GM23338 (cell line): ENCODE data around the gene ITIH3. TPM values are rescaled to one million over a fixed set of nuclear protein-coding genes. Genes with fewer than 3 reads are reported as not detected.

Experiments used
- ATAC-seq: fragments of 200-7000 bp; cut with Tn5 transposase; 3 replicates; pipeline ENCODE4 v1.9.1; 2020
- DNase-seq: peaks from one replicate; pipeline ENCODE4 v3.0.0-alpha.2; 2015; ENCODE audit warnings: low spot score
- H2AFZ ChIP-seq: fragments of 200-600 bp; sonication (generic); 2 replicates; pipeline ENCODE4 v1.8.0; 2016; ENCODE audit warnings: antibody characterized with exemption, mild to moderate bottlenecking, moderate library complexity
- H3F3A ChIP-seq: fragments of 200-600 bp; sonication (generic); replicated peaks from 2 replicates; pipeline ENCODE4 v1.8.0; 2017; ENCODE audit warnings: antibody characterized with exemption, mixed run types, low read depth
- H3K27ac ChIP-seq: fragments of 200-600 bp; sonication (generic); 2 replicates; pipeline ENCODE4 v1.6.1; 2016; ENCODE audit warnings: low read depth
- H3K27me3 ChIP-seq: fragments of 200-600 bp; sonication (generic); 2 replicates; pipeline ENCODE4 v1.8.0; 2016; ENCODE audit warnings: mild to moderate bottlenecking, mixed run types, moderate library complexity; ENCODE audit not compliant: insufficient read depth
- H3K36me3 ChIP-seq: fragments of 200-600 bp; sonication (generic); 2 replicates; pipeline ENCODE4 v1.8.0; 2016; ENCODE audit warnings: mild to moderate bottlenecking; ENCODE audit not compliant: insufficient read depth
- H3K4me1 ChIP-seq: fragments of 200-600 bp; sonication (generic); 2 replicates; pipeline ENCODE4 v1.8.0; 2016; ENCODE audit warnings: mild to moderate bottlenecking, moderate library complexity; ENCODE audit not compliant: insufficient read depth
- H3K4me2 ChIP-seq: fragments of 200-600 bp; sonication (generic); 2 replicates; pipeline ENCODE4 v1.7.1; 2017; ENCODE audit warnings: mixed run types
- H3K4me3 ChIP-seq: fragments of 200-600 bp; sonication (generic); 2 replicates; pipeline ENCODE4 v1.6.1; 2016; ENCODE audit warnings: mixed run types
- H3K79me2 ChIP-seq: fragments of 200-600 bp; sonication (generic); replicated peaks from 2 replicates; pipeline ENCODE4 v1.8.0; 2017; ENCODE audit warnings: mild to moderate bottlenecking; ENCODE audit not compliant: insufficient read depth
- H3K9me2 ChIP-seq: fragments of 200-600 bp; sonication (generic); 2 replicates; pipeline ENCODE4 v1.8.0; 2017; ENCODE audit not compliant: insufficient read depth
- H4K20me1 ChIP-seq: fragments of 200-600 bp; sonication (generic); replicated peaks from 2 replicates; pipeline ENCODE4 v1.8.0; 2017; ENCODE audit warnings: mild to moderate bottlenecking; ENCODE audit not compliant: insufficient read depth
- H3K27ac Mint-ChIP-seq: 2 replicates; pipeline ENCODE4 v1.8.0; 2020; ENCODE audit warnings: inconsistent platforms, mild to moderate bottlenecking, moderate library complexity, mixed read lengths
- H3K27me3 Mint-ChIP-seq: 3 replicates; pipeline ENCODE4 v1.8.0; 2022; ENCODE audit warnings: low read depth, mild to moderate bottlenecking, moderate library complexity, mixed read lengths, inconsistent platforms; ENCODE audit not compliant: insufficient read depth, poor library complexity
- H3K36me3 Mint-ChIP-seq: 3 replicates; pipeline ENCODE4 v1.8.0; 2021; ENCODE audit warnings: low read depth, mild to moderate bottlenecking, inconsistent platforms, moderate library complexity, mixed read lengths
- H3K4me1 Mint-ChIP-seq: 3 replicates; pipeline ENCODE4 v1.8.0; 2020; ENCODE audit warnings: mild to moderate bottlenecking, inconsistent platforms, mixed read lengths
- H3K4me3 Mint-ChIP-seq: 3 replicates; pipeline ENCODE4 v1.8.0; 2021; ENCODE audit warnings: moderate library complexity, mild to moderate bottlenecking, inconsistent platforms, mixed read lengths
- H3K9me3 Mint-ChIP-seq: 3 replicates; pipeline ENCODE4 v1.8.0; 2020; ENCODE audit warnings: moderate library complexity, mild to moderate bottlenecking, inconsistent platforms, mixed read lengths
- CREB1 ChIP-seq: fragments of 250-450 bp; sonication (Bioruptor Pico); IDR thresholded peaks from 2 replicates; pipeline ENCODE4 v1.5.0; 2020; ENCODE audit warnings: low read depth, mild to moderate bottlenecking, moderate library complexity
- EZH2phosphoT487 ChIP-seq: fragments of 200-600 bp; sonication (generic); IDR thresholded peaks from one replicate; pipeline ENCODE4 v1.8.1; 2018; ENCODE audit warnings: antibody characterized with exemption; ENCODE audit not compliant: unreplicated experiment
- NANOG ChIP-seq: IDR thresholded peaks from 2 replicates; pipeline ENCODE4 v1.6.1; 2016; ENCODE audit warnings: antibody characterized with exemption, borderline replicate concordance
- ZNF331 ChIP-seq: fragments of 250-450 bp; sonication (Bioruptor Pico); IDR thresholded peaks from 2 replicates; pipeline ENCODE4 v1.5.0; 2020; ENCODE audit warnings: low read depth, mild to moderate bottlenecking, moderate library complexity
- polyA plus RNA-seq: library from polyadenylated mRNA; unstranded; fragments of >200 nt; fragmentation: Nextera tagmentation; extraction: Ambion mirVana; gene quantifications from 2 replicates; pipeline ENCODE4 v1.2.1, GENCODE V29; 2016
- total RNA-seq: library from RNA; depleted of rRNA; stranded (reverse); fragments of >200 nt; shearing (Covaris generic); gene quantifications from 2 replicates; pipeline ENCODE4 v1.2.3, GENCODE V29; 2014
- TF ChIP-seq, protein P1 (sequence below): fragments of 250-450 bp; sonication (Bioruptor Pico); IDR thresholded peaks from 2 replicates; pipeline ENCODE4 v1.5.0; 2020; ENCODE audit warnings: mild to moderate bottlenecking, moderate library complexity
- TF ChIP-seq, protein P2 (sequence below), 2 experiments: fragments of 200-600 bp in 1 of 2; sonication (generic) in 1 of 2; conservative IDR thresholded peaks; 2 replicates each; pipeline versions ENCODE4 v1.5.1 to v1.6.1; 2016 to 2017; ENCODE audit warnings: antibody characterized with exemption in 2 of 2, low read depth in 2 of 2, mild to moderate bottlenecking in 2 of 2, moderate library complexity in 1 of 2
- TF ChIP-seq, protein P3 (sequence below): IDR thresholded peaks from 2 replicates; pipeline ENCODE4 v1.6.1; 2016; ENCODE audit warnings: antibody characterized with exemption

Gene ITIH3
- total and polyA plus RNA-seq, 2 experiments from 2014 or later: not detected

DNA sequence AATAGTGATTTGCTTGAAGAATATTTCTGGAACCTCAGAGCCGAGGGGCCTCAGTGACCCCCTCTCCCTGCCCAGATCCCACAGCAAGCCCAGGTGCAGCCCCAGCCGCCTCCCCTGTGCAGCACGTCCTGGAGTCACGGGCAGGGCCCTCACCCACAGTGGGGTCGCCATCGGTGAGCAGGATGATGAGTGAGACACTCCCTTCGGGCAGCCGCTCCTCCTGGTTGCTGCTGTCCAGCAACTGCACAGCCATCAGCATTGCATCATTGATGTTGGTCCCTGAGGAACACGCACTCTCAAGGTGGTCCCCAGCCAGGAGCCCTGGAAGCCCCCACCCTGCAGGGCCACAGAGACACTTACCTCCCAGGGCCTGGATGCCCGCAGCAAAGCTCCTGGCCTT, 29.4 kb downstream of the ITIH3 start (continued):
- TF ChIP-seq, protein P1, sequence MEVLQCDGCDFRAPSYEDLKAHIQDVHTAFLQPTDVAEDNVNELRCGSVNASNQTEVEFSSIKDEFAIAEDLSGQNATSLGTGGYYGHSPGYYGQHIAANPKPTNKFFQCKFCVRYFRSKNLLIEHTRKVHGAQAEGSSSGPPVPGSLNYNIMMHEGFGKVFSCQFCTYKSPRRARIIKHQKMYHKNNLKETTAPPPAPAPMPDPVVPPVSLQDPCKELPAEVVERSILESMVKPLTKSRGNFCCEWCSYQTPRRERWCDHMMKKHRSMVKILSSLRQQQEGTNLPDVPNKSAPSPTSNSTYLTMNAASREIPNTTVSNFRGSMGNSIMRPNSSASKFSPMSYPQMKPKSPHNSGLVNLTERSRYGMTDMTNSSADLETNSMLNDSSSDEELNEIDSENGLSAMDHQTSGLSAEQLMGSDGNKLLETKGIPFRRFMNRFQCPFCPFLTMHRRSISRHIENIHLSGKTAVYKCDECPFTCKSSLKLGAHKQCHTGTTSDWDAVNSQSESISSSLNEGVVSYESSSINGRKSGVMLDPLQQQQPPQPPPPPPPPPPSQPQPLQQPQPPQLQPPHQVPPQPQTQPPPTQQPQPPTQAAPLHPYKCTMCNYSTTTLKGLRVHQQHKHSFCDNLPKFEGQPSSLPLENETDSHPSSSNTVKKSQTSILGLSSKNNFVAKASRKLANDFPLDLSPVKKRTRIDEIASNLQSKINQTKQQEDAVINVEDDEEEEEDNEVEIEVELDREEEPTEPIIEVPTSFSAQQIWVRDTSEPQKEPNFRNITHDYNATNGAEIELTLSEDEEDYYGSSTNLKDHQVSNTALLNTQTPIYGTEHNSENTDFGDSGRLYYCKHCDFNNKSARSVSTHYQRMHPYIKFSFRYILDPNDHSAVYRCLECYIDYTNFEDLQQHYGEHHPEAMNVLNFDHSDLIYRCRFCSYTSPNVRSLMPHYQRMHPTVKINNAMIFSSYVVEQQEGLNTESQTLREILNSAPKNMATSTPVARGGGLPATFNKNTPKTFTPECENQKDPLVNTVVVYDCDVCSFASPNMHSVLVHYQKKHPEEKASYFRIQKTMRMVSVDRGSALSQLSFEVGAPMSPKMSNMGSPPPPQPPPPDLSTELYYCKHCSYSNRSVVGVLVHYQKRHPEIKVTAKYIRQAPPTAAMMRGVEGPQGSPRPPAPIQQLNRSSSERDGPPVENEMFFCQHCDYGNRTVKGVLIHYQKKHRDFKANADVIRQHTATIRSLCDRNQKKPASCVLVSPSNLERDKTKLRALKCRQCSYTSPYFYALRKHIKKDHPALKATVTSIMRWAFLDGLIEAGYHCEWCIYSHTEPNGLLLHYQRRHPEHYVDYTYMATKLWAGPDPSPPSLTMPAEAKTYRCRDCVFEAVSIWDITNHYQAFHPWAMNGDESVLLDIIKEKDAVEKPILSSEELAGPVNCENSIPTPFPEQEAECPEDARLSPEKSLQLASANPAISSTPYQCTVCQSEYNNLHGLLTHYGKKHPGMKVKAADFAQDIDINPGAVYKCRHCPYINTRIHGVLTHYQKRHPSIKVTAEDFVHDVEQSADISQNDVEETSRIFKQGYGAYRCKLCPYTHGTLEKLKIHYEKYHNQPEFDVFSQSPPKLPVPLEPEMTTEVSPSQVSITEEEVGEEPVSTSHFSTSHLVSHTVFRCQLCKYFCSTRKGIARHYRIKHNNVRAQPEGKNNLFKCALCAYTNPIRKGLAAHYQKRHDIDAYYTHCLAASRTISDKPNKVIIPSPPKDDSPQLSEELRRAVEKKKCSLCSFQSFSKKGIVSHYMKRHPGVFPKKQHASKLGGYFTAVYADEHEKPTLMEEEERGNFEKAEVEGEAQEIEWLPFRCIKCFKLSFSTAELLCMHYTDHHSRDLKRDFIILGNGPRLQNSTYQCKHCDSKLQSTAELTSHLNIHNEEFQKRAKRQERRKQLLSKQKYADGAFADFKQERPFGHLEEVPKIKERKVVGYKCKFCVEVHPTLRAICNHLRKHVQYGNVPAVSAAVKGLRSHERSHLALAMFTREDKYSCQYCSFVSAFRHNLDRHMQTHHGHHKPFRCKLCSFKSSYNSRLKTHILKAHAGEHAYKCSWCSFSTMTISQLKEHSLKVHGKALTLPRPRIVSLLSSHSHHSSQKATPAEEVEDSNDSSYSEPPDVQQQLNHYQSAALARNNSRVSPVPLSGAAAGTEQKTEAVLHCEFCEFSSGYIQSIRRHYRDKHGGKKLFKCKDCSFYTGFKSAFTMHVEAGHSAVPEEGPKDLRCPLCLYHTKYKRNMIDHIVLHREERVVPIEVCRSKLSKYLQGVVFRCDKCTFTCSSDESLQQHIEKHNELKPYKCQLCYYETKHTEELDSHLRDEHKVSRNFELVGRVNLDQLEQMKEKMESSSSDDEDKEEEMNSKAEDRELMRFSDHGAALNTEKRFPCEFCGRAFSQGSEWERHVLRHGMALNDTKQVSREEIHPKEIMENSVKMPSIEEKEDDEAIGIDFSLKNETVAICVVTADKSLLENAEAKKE: no peak
- TF ChIP-seq ZNF331 (CRISPR knock-in tag): no peak

DNA sequence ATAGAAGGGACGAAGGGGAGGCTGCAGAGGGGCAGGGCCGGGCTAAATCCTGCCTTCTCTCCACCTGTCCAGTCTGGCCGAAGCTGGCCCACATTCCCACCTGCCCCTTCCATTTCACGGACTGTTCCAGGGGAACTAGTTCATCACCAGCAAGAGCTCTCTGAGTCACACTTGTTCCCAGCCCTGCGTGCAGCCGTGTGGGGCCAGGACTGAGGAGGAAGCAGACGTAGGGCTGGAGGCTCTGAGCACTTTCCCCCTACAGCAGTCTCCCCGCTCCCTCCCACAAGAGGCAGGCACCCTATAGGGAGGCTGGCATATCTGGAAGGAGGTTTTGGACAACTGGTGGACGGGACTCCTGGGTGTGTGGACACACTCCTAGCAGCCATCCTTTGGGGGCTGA, 32.8 kb downstream of the ITIH3 start:
- no peak overlapping the region for H3K4me3 Mint-ChIP-seq
- no peak overlapping the region for H3K4me2 ChIP-seq
- peaks cover 4% of the 10 kb centered on the region; the same call in 1 of the 3 replicates for H3K36me3 Mint-ChIP-seq
- no peak for DNase-seq
- H3K4me1 Mint-ChIP-seq: peaks cover 5% of the 10 kb centered on the region
- H4K20me1 ChIP-seq: no peaks in the 10 kb centered on the region
- no peak overlapping the region for H2AFZ ChIP-seq
- H3K36me3 ChIP-seq: no peaks in the 10 kb centered on the region
- H3K27ac Mint-ChIP-seq: no peak overlapping the region
- H3F3A ChIP-seq: no peaks in the 10 kb centered on the region
- no peak; the same call in 2 of the 3 replicates for ATAC-seq
- no peaks in the 10 kb centered on the region for H3K9me3 Mint-ChIP-seq
- H3K79me2 ChIP-seq: no peaks in the 10 kb centered on the region
- no peaks in the 10 kb centered on the region for H3K4me1 ChIP-seq
- no peaks in the 10 kb centered on the region for H3K27me3 ChIP-seq
- peaks cover 6% of the 10 kb centered on the region for H3K27me3 Mint-ChIP-seq
- no peaks in the 10 kb centered on the region for H3K9me2 ChIP-seq
- H3K4me3 ChIP-seq: no peak overlapping the region
- no peak overlapping the region for H3K27ac ChIP-seq
- TF ChIP-seq, protein P2, sequence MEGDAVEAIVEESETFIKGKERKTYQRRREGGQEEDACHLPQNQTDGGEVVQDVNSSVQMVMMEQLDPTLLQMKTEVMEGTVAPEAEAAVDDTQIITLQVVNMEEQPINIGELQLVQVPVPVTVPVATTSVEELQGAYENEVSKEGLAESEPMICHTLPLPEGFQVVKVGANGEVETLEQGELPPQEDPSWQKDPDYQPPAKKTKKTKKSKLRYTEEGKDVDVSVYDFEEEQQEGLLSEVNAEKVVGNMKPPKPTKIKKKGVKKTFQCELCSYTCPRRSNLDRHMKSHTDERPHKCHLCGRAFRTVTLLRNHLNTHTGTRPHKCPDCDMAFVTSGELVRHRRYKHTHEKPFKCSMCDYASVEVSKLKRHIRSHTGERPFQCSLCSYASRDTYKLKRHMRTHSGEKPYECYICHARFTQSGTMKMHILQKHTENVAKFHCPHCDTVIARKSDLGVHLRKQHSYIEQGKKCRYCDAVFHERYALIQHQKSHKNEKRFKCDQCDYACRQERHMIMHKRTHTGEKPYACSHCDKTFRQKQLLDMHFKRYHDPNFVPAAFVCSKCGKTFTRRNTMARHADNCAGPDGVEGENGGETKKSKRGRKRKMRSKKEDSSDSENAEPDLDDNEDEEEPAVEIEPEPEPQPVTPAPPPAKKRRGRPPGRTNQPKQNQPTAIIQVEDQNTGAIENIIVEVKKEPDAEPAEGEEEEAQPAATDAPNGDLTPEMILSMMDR (conservative IDR thresholded peaks at IDR 0.05; ENCODE audit: low read depth in 2 of 2): no peak
- TF ChIP-seq EZH2phosphoT487: no peak
- TF ChIP-seq CREB1: no peak
- TF ChIP-seq, protein P3, sequence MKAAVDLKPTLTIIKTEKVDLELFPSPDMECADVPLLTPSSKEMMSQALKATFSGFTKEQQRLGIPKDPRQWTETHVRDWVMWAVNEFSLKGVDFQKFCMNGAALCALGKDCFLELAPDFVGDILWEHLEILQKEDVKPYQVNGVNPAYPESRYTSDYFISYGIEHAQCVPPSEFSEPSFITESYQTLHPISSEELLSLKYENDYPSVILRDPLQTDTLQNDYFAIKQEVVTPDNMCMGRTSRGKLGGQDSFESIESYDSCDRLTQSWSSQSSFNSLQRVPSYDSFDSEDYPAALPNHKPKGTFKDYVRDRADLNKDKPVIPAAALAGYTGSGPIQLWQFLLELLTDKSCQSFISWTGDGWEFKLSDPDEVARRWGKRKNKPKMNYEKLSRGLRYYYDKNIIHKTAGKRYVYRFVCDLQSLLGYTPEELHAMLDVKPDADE: no peak
- TF ChIP-seq, protein P1: no peak
- TF ChIP-seq NANOG: no peak
